Measurements from ENCODE around the gene PLAAT1.

PLAAT1 gene

DNA sequence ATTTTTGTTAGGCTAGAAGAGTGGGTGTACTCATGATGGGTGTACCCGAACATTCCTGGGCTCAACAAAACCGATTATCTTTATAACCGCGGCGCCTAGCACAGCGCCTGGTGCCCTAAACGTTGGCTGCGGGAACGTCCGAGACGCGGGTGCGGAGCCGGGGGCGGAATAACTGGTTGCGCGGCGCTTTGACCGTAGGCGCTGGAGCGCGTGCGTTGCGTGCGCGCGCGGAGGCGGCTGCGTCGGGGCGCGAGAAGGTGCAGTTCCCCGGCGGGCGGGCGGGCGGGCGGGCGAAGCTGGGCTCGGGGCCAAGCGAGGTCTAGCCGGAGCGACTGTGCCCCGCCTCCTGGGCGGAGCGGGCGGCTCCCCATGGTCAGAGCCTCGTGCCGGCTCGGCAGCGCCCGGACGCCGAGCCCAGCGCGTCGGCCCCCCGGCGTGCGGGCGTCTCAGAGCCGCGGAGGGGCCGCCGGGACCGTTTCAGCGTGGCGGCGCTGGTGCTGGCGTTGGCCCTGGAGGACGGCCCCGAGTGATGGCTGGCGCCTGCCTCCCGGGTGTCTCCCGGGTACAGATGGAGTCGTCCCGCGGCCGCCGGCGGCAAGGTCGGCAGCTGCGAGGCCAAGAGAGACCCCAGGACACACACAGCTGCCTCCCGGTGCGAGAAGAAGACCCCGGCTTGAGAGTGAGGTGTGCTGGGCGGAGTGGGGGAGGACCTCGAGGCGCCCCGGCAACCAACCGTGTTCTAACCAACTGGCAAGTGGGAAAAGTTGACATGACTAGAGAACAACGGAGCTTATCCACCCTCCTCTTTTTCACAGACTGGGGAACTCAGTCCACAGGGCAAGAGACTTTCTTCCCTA lies at the start of gene PLAAT1:
Gene PLAAT1 (plus strand): TSS at position 373 of the 857 bp plus-strand sequence. CDS start 14,429 bp downstream, outside the sequence.
- Histone ChIP-seq H3K4me1 (ENCODE audit: control insufficient read depth in 1 of 2, insufficient read depth in 1 of 2, low read depth in 1 of 2, low read length in 1 of 2) (no peaks in the 10 kb centered on the region), H3K36me3 (no peaks in the 10 kb centered on the region), H3K4me3 (ENCODE audit: low read depth in 1 of 2, low read length in 1 of 2) (no peak within 1 kb of the TSS), H3K27me3 (peaks cover 47% of the 10 kb centered on the region), H3K9me3 (no peaks in the 10 kb centered on the region), H3K27ac (no peak within 1 kb of the TSS)
- TF ChIP-seq, protein P1, sequence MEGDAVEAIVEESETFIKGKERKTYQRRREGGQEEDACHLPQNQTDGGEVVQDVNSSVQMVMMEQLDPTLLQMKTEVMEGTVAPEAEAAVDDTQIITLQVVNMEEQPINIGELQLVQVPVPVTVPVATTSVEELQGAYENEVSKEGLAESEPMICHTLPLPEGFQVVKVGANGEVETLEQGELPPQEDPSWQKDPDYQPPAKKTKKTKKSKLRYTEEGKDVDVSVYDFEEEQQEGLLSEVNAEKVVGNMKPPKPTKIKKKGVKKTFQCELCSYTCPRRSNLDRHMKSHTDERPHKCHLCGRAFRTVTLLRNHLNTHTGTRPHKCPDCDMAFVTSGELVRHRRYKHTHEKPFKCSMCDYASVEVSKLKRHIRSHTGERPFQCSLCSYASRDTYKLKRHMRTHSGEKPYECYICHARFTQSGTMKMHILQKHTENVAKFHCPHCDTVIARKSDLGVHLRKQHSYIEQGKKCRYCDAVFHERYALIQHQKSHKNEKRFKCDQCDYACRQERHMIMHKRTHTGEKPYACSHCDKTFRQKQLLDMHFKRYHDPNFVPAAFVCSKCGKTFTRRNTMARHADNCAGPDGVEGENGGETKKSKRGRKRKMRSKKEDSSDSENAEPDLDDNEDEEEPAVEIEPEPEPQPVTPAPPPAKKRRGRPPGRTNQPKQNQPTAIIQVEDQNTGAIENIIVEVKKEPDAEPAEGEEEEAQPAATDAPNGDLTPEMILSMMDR (IDR thresholded peaks at IDR 0.05): no peak

DNA sequence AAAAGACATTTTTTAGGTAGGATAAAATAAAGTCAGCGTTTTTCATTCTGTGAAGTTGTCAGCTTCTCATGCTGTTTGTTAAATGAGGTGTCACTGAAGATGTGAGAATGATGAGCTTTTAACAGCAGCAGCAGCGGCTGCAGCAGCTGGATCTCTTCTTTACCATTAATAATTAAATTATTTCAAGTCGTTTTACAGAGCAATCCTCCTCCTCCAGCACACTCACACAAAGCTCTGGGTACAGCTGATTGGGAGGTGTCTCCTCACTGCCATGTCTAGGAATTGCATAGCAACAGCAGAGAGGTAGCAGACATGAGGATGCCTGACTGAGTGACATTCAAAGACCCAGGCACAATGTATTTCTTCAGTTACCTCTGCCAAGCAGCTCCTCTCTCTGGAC lies 46.7 kb upstream of the PLAAT1 start:
- TF ChIP-seq, protein P1 (IDR thresholded peaks at IDR 0.05): no peak
- H3K27ac ChIP-seq: no peak overlapping the region
- no peaks in the 10 kb centered on the region for H3K4me1 ChIP-seq (ENCODE audit: control insufficient read depth in 1 of 2, insufficient read depth in 1 of 2, low read depth in 1 of 2, low read length in 1 of 2)
- H3K27me3 ChIP-seq: no peaks in the 10 kb centered on the region
- no peaks in the 10 kb centered on the region for H3K36me3 ChIP-seq
- no peaks in the 10 kb centered on the region for H3K9me3 ChIP-seq
- H3K4me3 ChIP-seq (ENCODE audit: low read depth in 1 of 2, low read length in 1 of 2): no peak overlapping the region

DNA sequence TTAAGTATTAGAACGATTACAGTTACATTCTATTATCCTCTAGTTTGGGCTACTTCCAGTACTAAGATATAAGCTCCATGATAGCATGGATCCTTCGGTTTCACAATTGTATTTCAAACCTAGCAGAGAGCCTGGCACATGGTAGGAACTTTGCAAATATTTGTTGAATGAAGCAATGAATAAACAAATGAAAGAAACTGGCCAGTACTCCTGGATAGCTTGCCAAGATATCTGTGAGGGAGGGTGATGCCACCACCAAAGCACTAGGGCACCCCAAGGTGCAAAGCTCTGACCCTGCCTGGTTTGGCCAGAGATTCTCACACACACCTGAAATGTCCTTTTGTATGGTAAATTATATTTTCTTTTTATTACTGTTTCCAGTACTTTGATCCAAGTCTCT lies 44.3 kb upstream of the PLAAT1 start:
- Histone ChIP-seq H3K27me3 (no peaks in the 10 kb centered on the region), H3K36me3 (no peaks in the 10 kb centered on the region), H3K9me3 (no peaks in the 10 kb centered on the region), H3K4me3 (ENCODE audit: low read depth in 1 of 2, low read length in 1 of 2) (no peak overlapping the region), H3K27ac (no peak overlapping the region), H3K4me1 (ENCODE audit: control insufficient read depth in 1 of 2, insufficient read depth in 1 of 2, low read depth in 1 of 2, low read length in 1 of 2) (no peaks in the 10 kb centered on the region)
- TF ChIP-seq, protein P1 (IDR thresholded peaks at IDR 0.05): no peak

DNA sequence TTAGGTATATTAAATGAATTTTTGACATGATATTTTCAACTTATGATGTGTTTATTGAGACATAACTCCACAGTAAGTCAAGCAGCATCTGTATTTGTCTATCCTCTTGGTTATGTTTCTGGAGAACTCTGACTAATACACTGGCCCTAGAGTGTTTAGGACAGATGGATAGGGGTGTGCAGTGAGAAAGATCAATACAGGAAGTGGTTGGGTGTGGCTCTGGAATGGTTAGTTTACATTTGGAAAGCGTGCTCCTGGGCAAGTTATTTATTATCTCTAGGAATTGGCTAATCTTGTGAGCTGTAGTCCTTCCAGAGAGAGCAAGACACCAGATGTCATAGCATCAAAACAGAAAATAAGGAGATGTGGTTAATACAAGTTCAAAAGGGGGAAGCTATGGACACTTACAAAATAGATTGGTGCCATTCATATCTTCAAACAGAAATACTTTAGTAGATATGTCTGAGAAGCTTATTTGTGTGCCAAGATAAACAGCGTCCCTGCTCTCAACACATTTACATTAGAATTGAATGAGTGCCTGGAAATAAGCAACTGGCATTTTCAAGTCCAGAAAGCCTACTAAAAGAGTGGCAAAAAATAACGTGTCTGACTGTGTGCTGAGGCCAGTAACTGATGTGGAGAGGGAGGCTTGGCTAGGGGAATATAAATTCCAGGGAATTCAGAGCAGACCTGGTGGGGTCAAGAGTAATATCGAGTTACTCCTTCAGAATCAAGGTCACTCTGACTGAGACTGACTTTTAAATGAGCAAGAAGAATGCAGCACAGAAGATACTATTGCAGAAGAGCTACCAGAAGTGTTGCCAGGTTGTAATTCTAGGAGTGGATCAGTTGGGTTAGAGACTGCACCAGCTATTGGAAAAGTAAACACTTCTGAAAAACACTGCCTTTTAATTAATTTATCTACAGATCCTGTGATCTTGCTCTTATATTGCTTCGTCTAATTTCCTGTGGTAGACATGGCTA lies 33.4 kb upstream of the PLAAT1 start:
- Histone ChIP-seq H3K27me3 (no peaks in the 10 kb centered on the region), H3K4me3 (ENCODE audit: low read depth in 1 of 2, low read length in 1 of 2) (no peak overlapping the region), H3K9me3 (no peaks in the 10 kb centered on the region), H3K4me1 (ENCODE audit: control insufficient read depth in 1 of 2, insufficient read depth in 1 of 2, low read depth in 1 of 2, low read length in 1 of 2) (no peaks in the 10 kb centered on the region), H3K27ac (no peak overlapping the region), H3K36me3 (no peaks in the 10 kb centered on the region)
- TF ChIP-seq, protein P1 (IDR thresholded peaks at IDR 0.05): no peak

DNA sequence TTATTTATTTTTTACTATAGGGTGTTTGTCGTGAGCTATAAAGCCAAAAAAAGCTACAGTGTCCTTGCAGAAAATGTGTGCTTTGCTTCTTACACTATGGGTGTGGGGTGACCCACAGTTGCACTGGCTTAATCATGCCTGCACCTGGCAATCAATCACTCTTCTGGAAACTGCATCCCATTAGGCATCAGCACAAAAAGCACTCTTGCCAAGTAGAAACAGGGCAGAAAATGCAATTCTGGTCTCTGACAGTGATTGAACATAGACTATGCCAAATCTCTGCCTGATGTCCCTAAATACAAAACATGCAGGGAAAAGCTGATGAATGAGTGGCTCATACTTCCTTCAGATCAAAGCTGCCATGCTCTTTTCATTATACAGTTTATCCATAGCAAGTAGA lies 30.4 kb upstream of the PLAAT1 start:
- TF ChIP-seq, protein P1 (IDR thresholded peaks at IDR 0.05): no peak
- H3K4me3 ChIP-seq (ENCODE audit: low read depth in 1 of 2, low read length in 1 of 2): no peak overlapping the region
- no peaks in the 10 kb centered on the region for H3K27me3 ChIP-seq
- H3K27ac ChIP-seq: no peak overlapping the region
- H3K9me3 ChIP-seq: no peaks in the 10 kb centered on the region
- H3K4me1 ChIP-seq (ENCODE audit: control insufficient read depth in 1 of 2, insufficient read depth in 1 of 2, low read depth in 1 of 2, low read length in 1 of 2): no peaks in the 10 kb centered on the region
- H3K36me3 ChIP-seq: no peaks in the 10 kb centered on the region

Data from neutrophil (primary cell).